CD14-positive monocyte (primary cell): Measurements from ENCODE around the gene RNF181. TPM values are rescaled to one million over a fixed set of nuclear protein-coding genes. Genes with fewer than 3 reads are reported as not detected.
A peak's percentile ranks its signal among the peaks of the same experiment; 100 is the strongest.
"Not testable (repeated sequence)": the region's sequence is repeated elsewhere in the genome, so short reads cannot be mapped to it uniquely, and the experiment has no call there.

Source experiments
- DNase-seq, 3 donors: peaks; one replicate each; pipeline ENCODE4 v3.0.0-alpha.2; 2011 to 2022
- H2AFZ ChIP-seq: 2 replicates; pipeline ENCODE4 v1.6.0; 2012; ENCODE audit warnings: mild to moderate bottlenecking, low read depth, low read length, inconsistent platforms; ENCODE audit not compliant: insufficient read depth, poor library complexity, severe bottlenecking
- H3K27ac ChIP-seq, 2 donors: 1 replicate in 1 of 2; 2 replicates in 1 of 2; pipeline ENCODE4 v1.5.1; 2012 to 2013; ENCODE audit warnings: low read length in 2 of 2, control low read depth in 1 of 2, inconsistent platforms in 1 of 2, low read depth in 1 of 2, mild to moderate bottlenecking in 1 of 2
- H3K27me3 ChIP-seq, 2 donors: one replicate each; pipeline versions ENCODE4 v1.6.0 to v1.6.1; 2011 to 2013; ENCODE audit warnings: low read length in 2 of 2; ENCODE audit not compliant: control insufficient read depth in 2 of 2, insufficient read depth in 2 of 2
- H3K36me3 ChIP-seq, 2 donors: replicated peaks in 1 of 2; 1 replicate in 1 of 2; 2 replicates in 1 of 2; pipeline versions ENCODE4 v1.5.1 to v1.6.1; 2012 to 2013; ENCODE audit warnings: low read length in 2 of 2, control low read depth in 1 of 2, inconsistent platforms in 1 of 2, mild to moderate bottlenecking in 1 of 2; ENCODE audit not compliant: insufficient read depth in 2 of 2, control insufficient read depth in 1 of 2
- H3K4me1 ChIP-seq, 2 donors: 1 replicate in 1 of 2; 2 replicates in 1 of 2; pipeline versions ENCODE4 v1.5.1 to v1.6.1; 2012 to 2013; ENCODE audit warnings: low read length in 2 of 2, control low read depth in 1 of 2, inconsistent platforms in 1 of 2, mild to moderate bottlenecking in 1 of 2, moderate library complexity in 1 of 2; ENCODE audit not compliant: insufficient read depth in 2 of 2, control insufficient read depth in 1 of 2
- H3K4me2 ChIP-seq: replicated peaks from 2 replicates; pipeline ENCODE3; 2012; ENCODE audit warnings: low read length, moderate library complexity, mild to moderate bottlenecking; ENCODE audit not compliant: poor library complexity, severe bottlenecking; ENCODE audit errors: extremely low read depth
- H3K4me3 ChIP-seq, 3 experiments: fragments of 200-600 bp in 1 of 3; sonication (generic) in 1 of 3; replicated peaks in 1 of 3; 1 replicate in 2 of 3; 2 replicates in 1 of 3; pipeline ENCODE4 v1.5.1; 2011 to 2013; ENCODE audit warnings: low read length in 3 of 3, mild to moderate bottlenecking in 3 of 3, control low read depth in 2 of 3, low read depth in 2 of 3, inconsistent platforms in 1 of 3, moderate library complexity in 1 of 3
- H3K79me2 ChIP-seq: 2 replicates; pipeline ENCODE4 v1.6.0; 2012; ENCODE audit warnings: mild to moderate bottlenecking, control low read depth, inconsistent platforms, low read length, moderate library complexity; ENCODE audit not compliant: insufficient read depth
- H3K9ac ChIP-seq: 2 replicates; pipeline ENCODE4 v1.6.0; 2017; ENCODE audit warnings: low read length, mild to moderate bottlenecking; ENCODE audit not compliant: insufficient read depth, poor library complexity, severe bottlenecking
- H3K9me3 ChIP-seq, 2 donors: replicated peaks in 1 of 2; 1 replicate in 1 of 2; 2 replicates in 1 of 2; pipeline versions ENCODE4 v1.5.1 to v1.6.1; 2012 to 2013; ENCODE audit warnings: low read length in 2 of 2, control low read depth in 1 of 2; ENCODE audit not compliant: control insufficient read depth in 1 of 2, insufficient read depth in 1 of 2
- H4K20me1 ChIP-seq: 2 replicates; pipeline ENCODE4 v1.6.0; 2012; ENCODE audit warnings: mild to moderate bottlenecking, low read length, control low read depth, moderate library complexity; ENCODE audit not compliant: insufficient read depth
- H3K27ac Mint-ChIP-seq, 7 donors: one replicate each; pipeline ENCODE4 v1.8.0; 2020; ENCODE audit warnings: mild to moderate bottlenecking in 7 of 7, mixed read lengths in 7 of 7, moderate library complexity in 6 of 7, inconsistent platforms in 2 of 7
- H3K27me3 Mint-ChIP-seq, 3 donors: one replicate each; pipeline ENCODE4 v1.8.0; 2021 to 2022; ENCODE audit warnings: low read depth in 3 of 3, mild to moderate bottlenecking in 3 of 3, mixed read lengths in 3 of 3, moderate library complexity in 3 of 3, inconsistent platforms in 1 of 3
- H3K36me3 Mint-ChIP-seq, 2 donors: one replicate each; pipeline ENCODE4 v1.8.0; 2020; ENCODE audit warnings: mixed read lengths in 2 of 2, inconsistent platforms in 1 of 2, mild to moderate bottlenecking in 1 of 2
- H3K4me1 Mint-ChIP-seq: one replicate; pipeline ENCODE4 v1.8.0; 2020; ENCODE audit warnings: mild to moderate bottlenecking, mixed read lengths
- H3K4me3 Mint-ChIP-seq, 2 donors: one replicate each; pipeline ENCODE4 v1.8.0; 2020; ENCODE audit warnings: mild to moderate bottlenecking in 2 of 2, mixed read lengths in 2 of 2, moderate library complexity in 1 of 2
- H3K9me3 Mint-ChIP-seq, 7 donors: one replicate each; pipeline ENCODE4 v1.8.0; 2020 to 2022; ENCODE audit warnings: mixed read lengths in 7 of 7, mild to moderate bottlenecking in 6 of 7, moderate library complexity in 6 of 7, inconsistent platforms in 2 of 7
- CTCF ChIP-seq: fragments of 200-600 bp; IDR thresholded peaks from one replicate; pipeline ENCODE4 v1.8.0; 2022; ENCODE audit warnings: antibody characterized with exemption, mild to moderate bottlenecking
- WGBS: methylation state at CpG from one replicate; pipeline ENCODE4 v1.1.5; 2013; ENCODE audit warnings: missing lambda C conversion rate; ENCODE audit not compliant: insufficient coverage; 5-methylcytosine and 5-hydroxymethylcytosine counted together
- intact Hi-C, 2 donors: fragments of 100-400 bp; cut with micrococcal nuclease; formaldehyde crosslinking; loops; one replicate each; pipeline versions ENCODE4 v1.15.0 to v1.15.1; 2023
- polyA plus RNA-seq, 3 donors: library from polyadenylated mRNA; depleted of rRNA in 1 of 3; unstranded in 2 of 3; stranded (reverse) in 1 of 3; fragments of 300-500 nt in 2 of 3; fragments of >200 nt in 1 of 3; fragmentation: Illumina TruSeq in 2 of 3; gene quantifications; 1 replicate in 2 of 3; 2 replicates in 1 of 3; pipeline ENCODE4 v1.2.3, GENCODE V29; 2012 to 2021

Gene RNF181
- polyA plus RNA-seq, 3 donors, result 254 to 475 (median 382) TPM

DNA sequence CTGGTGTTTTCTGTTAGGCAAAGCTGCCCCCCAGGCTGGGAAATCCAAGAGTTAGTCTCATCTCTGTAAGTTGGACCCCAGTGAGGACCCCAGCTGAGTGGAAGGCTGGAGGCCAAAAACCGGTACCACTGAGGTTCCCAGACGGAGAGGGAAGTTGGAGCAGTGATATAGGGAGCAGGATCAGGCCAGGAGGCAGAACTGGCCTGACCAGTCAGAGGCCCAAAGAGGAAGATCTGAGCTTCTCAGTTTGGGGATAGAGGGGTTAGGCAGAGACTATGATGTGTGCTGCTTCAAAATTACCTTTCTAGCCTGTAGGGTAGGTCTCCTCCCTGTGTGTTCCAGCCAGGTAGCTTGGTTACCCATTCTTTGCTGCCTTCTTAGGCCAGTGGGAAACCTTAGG, 4.6 kb upstream of the RNF181 start:
- Mint-ChIP-seq H3K27ac (peak overlapping the region; percentile 74 to 91 (median 86)), H3K27me3 (peaks cover 0 to 5% (median 2%) of the 10 kb centered on the region in 3 donors)
- intact Hi-C loops, result no loop called here

GRCh38 chr2:85591563-85591962, 4.0 kb upstream of the RNF181 start:
- intact Hi-C loops, result no loop called here

More for the DNA sequence above, 4.6 kb upstream of the RNF181 start:
- no peak overlapping the region for H2AFZ ChIP-seq
- peak overlapping the region; percentile 41 to 71 for H3K27ac ChIP-seq
- H3K79me2 ChIP-seq, result peaks cover 68% of the 10 kb centered on the region
- Mint-ChIP-seq H3K4me3 (peak overlapping the region; percentile 52 to 88), H3K9me3 (peaks cover 0 to 2% (median 0%) of the 10 kb centered on the region in 7 donors), H3K4me1 (peaks cover 79% of the 10 kb centered on the region), H3K36me3 (peaks cover 13 to 16% of the 10 kb centered on the region in 2 donors)
- peak overlapping the region; percentile 11 for H3K9ac ChIP-seq
- H4K20me1 ChIP-seq, result no peaks in the 10 kb centered on the region
- H3K4me1 ChIP-seq, result peaks cover 74 to 79% of the 10 kb centered on the region in 2 donors
- no peaks in the 10 kb centered on the region for H3K9me3 ChIP-seq
- peak in 1 of 3 donors; percentile 45 for DNase-seq
- H3K27me3 ChIP-seq, result no peaks in the 10 kb centered on the region
- no peak for TF ChIP-seq CTCF
- WGBS, result 4% methylated on average over 2 of the region's 2 CpGs
- peaks cover 0 to 6% of the 10 kb centered on the region in 2 donors for H3K36me3 ChIP-seq
- H3K4me2 ChIP-seq, result peak overlapping the region; percentile 63
- peak overlapping the region in 1 of 3 experiments; percentile 61 for H3K4me3 ChIP-seq

GRCh38 chr2:85592299-85592698, 3.2 kb upstream of the RNF181 start:
- intact Hi-C loops, H3K27me3 ChIP-seq, H3K27me3 Mint-ChIP-seq, H3K4me3 ChIP-seq, H3K9ac ChIP-seq, DNase-seq, H2AFZ ChIP-seq, H3K4me2 ChIP-seq, H3K9me3 ChIP-seq, H3K4me3 Mint-ChIP-seq, H3K27ac ChIP-seq, H3K9me3 Mint-ChIP-seq: not testable (repeated sequence)
- WGBS, result 93% methylated on average over 2 of the region's 9 CpGs
- Histone ChIP-seq H3K79me2 (peaks cover 75% of the 10 kb centered on the region), H3K4me1 (peaks cover 73 to 78% of the 10 kb centered on the region in 2 donors), H4K20me1 (peaks cover 12% of the 10 kb centered on the region), H3K36me3 (peaks cover 6 to 13% of the 10 kb centered on the region in 2 donors)
- Mint-ChIP-seq H3K27ac (peak overlapping the region in 4 of 7 donors; percentile 46 to 90 (median 66)), H3K4me1 (peaks cover 77% of the 10 kb centered on the region), H3K36me3 (peaks cover 21 to 25% of the 10 kb centered on the region in 2 donors)

More at GRCh38 chr2:85591563-85591962, 4.0 kb upstream of the RNF181 start:
- peaks cover 14 to 18% of the 10 kb centered on the region in 2 donors for H3K36me3 Mint-ChIP-seq
- Histone ChIP-seq H3K27ac (peak overlapping the region; percentile 41 to 71), H2AFZ (no peak overlapping the region), H3K79me2 (peaks cover 68% of the 10 kb centered on the region), H3K36me3 (peaks cover 0 to 6% of the 10 kb centered on the region in 2 donors), H3K4me2 (peak overlapping the region; percentile 63), H3K9ac (no peak overlapping the region), H3K27me3 (no peaks in the 10 kb centered on the region), H3K9me3 (no peaks in the 10 kb centered on the region), H4K20me1 (peaks cover 4% of the 10 kb centered on the region), H3K4me1 (peaks cover 74 to 79% of the 10 kb centered on the region in 2 donors), H3K4me3 (peak overlapping the region in 1 of 3 experiments; percentile 61)
- TF ChIP-seq CTCF, result no peak
- DNase-seq, result no peak
- H3K27me3 Mint-ChIP-seq, result peaks cover 0 to 7% (median 2%) of the 10 kb centered on the region in 3 donors
- no peak overlapping the region for H3K4me3 Mint-ChIP-seq
- 86% methylated on average over 10 of the region's 12 CpGs for WGBS
- peaks cover 0 to 2% (median 0%) of the 10 kb centered on the region in 7 donors for H3K9me3 Mint-ChIP-seq
- H3K27ac Mint-ChIP-seq, result peak overlapping the region in 5 of 7 donors; percentile 50 to 90 (median 80)
- H3K4me1 Mint-ChIP-seq, result peaks cover 78% of the 10 kb centered on the region
